PFSK-1 (cell line): ENCODE results near the gene RSRC1.

Experiments
- FOXP2 ChIP-seq: optimal IDR thresholded peaks from 2 replicates; pipeline ENCODE3; 2011; ENCODE audit warnings: borderline replicate concordance, control low read depth, inconsistent platforms; ENCODE audit not compliant: insufficient read depth; ENCODE audit errors: extremely low read length, extremely low read depth
- POLR2AphosphoS5 ChIP-seq: IDR thresholded peaks from 2 replicates; pipeline ENCODE4 v1.6.1; 2012; ENCODE audit warnings: low read depth, mild to moderate bottlenecking, control low read depth, low read length, moderate library complexity
- REST ChIP-seq, 2 experiments: IDR thresholded peaks; 2 replicates each; pipeline versions ENCODE4 v1.6.1 to v1.8.0; 2011 to 2012; ENCODE audit warnings: low read depth in 2 of 2, low read length in 2 of 2, control low read depth in 1 of 2, inconsistent platforms in 1 of 2, mild to moderate bottlenecking in 1 of 2, moderate library complexity in 1 of 2; ENCODE audit not compliant: insufficient read depth in 1 of 2
- SIN3A ChIP-seq: IDR thresholded peaks from 2 replicates; pipeline ENCODE4 v1.6.1; 2012; ENCODE audit warnings: mild to moderate bottlenecking, low read length, moderate library complexity, borderline replicate concordance; ENCODE audit not compliant: insufficient read depth
- TAF1 ChIP-seq: IDR thresholded peaks from 2 replicates; pipeline ENCODE4 v1.6.1; 2012; ENCODE audit warnings: low read length, control low read depth, borderline replicate concordance; ENCODE audit not compliant: insufficient read depth

The RSRC1 gene

DNA sequence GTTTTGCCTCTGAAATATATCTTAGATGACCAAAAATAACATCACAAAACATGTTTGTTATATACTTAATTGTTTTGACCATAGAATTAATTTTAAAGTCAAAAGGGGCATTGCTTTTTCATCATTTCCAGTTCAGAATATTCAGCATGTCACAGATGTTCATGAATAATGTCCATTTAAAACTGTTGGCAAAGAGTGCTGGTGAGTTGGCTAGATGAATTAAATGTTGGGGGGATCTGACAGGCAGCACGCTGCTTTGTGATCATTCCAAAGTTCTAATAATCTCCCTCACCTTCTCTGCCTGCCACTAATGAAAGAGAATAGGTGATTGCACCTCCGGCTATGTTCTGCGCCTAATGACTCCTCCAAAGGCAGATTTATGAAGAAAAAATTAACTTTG lies 321.9 kb downstream of the RSRC1 start:
- TF ChIP-seq FOXP2 = no peak
- TF ChIP-seq TAF1 = no peak
- TF ChIP-seq POLR2AphosphoS5 = no peak
- TF ChIP-seq SIN3A = no peak
- no peak for TF ChIP-seq REST (IDR thresholded peaks at IDR 0.05; ENCODE audit: insufficient read depth in 1 of 2, low read depth in 2 of 2, low read length in 2 of 2)

- no peak for TF ChIP-seq SIN3A
- no peak for TF ChIP-seq REST (IDR thresholded peaks at IDR 0.05; ENCODE audit: insufficient read depth in 1 of 2, low read depth in 2 of 2, low read length in 2 of 2)
- TF ChIP-seq TAF1 = no peak
- no peak for TF ChIP-seq POLR2AphosphoS5
- TF ChIP-seq FOXP2 = no peak
Measured at GRCh38 chr3:158434412-158435038, 324.6 kb downstream of the RSRC1 start.

GRCh38 chr3:158443632-158444031 lies 333.7 kb downstream of the RSRC1 start:
- TF ChIP-seq POLR2AphosphoS5 (no peak), REST (IDR thresholded peaks at IDR 0.05; ENCODE audit: insufficient read depth in 1 of 2, low read depth in 2 of 2, low read length in 2 of 2) (no peak), SIN3A (no peak), FOXP2 (no peak), TAF1 (no peak)

- TF ChIP-seq SIN3A = no peak
- TF ChIP-seq FOXP2 = no peak
- no peak for TF ChIP-seq TAF1
- no peak for TF ChIP-seq REST (IDR thresholded peaks at IDR 0.05; ENCODE audit: insufficient read depth in 1 of 2, low read depth in 2 of 2, low read length in 2 of 2)
- no peak for TF ChIP-seq POLR2AphosphoS5
Measured at GRCh38 chr3:158447408-158447807, 337.5 kb downstream of the RSRC1 start.

GRCh38 chr3:158451405-158452055 lies 341.6 kb downstream of the RSRC1 start:
- TF ChIP-seq REST (IDR thresholded peaks at IDR 0.05; ENCODE audit: insufficient read depth in 1 of 2, low read depth in 2 of 2, low read length in 2 of 2) = no peak
- TF ChIP-seq SIN3A = no peak
- no peak for TF ChIP-seq POLR2AphosphoS5
